B cell (primary cell): ENCODE measurements around the gene PANK2.
"Not testable (repeated sequence)": the region's sequence is repeated elsewhere in the genome, so short reads cannot be mapped to it uniquely, and the experiment has no call there.

Source experiments
- EZH2 ChIP-seq: IDR thresholded peaks from 2 replicates; pipeline ENCODE4 v1.6.1; 2012; ENCODE audit warnings: borderline replicate concordance, low read depth, mild to moderate bottlenecking, moderate library complexity, low read length; ENCODE audit not compliant: insufficient read depth, poor library complexity, severe bottlenecking
- TF ChIP-seq, protein P1 (sequence below): fragments of 200-600 bp; IDR thresholded peaks from one replicate; pipeline ENCODE4 v1.8.0; 2022; ENCODE audit warnings: antibody characterized with exemption, mild to moderate bottlenecking

DNA sequence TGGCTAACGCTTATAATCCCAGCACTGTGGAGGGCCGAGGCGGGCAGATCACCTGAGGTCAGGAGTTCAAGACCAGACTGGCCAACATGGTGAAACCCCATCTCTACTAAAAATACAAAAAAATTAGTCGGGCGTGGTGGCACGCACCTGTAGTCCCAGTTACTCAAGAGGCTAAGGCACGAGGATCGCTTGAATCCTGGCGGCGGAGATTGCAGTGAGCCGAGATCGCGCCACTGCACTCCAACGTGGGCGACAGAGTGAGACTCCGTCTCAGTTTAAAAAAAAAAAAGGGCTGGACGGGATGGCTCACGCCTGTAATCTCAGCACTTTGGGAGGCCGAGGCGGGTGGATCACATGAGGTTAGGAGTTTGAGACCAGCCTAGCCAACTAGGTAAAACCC is 83.4 kb downstream of the PANK2 start:
- TF ChIP-seq, protein P1, sequence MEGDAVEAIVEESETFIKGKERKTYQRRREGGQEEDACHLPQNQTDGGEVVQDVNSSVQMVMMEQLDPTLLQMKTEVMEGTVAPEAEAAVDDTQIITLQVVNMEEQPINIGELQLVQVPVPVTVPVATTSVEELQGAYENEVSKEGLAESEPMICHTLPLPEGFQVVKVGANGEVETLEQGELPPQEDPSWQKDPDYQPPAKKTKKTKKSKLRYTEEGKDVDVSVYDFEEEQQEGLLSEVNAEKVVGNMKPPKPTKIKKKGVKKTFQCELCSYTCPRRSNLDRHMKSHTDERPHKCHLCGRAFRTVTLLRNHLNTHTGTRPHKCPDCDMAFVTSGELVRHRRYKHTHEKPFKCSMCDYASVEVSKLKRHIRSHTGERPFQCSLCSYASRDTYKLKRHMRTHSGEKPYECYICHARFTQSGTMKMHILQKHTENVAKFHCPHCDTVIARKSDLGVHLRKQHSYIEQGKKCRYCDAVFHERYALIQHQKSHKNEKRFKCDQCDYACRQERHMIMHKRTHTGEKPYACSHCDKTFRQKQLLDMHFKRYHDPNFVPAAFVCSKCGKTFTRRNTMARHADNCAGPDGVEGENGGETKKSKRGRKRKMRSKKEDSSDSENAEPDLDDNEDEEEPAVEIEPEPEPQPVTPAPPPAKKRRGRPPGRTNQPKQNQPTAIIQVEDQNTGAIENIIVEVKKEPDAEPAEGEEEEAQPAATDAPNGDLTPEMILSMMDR = not testable (repeated sequence)
- not testable (repeated sequence) for TF ChIP-seq EZH2
